ENCODE results near the gene CAMSAP3.

The CAMSAP3 gene

GRCh38 chr19:7590256-7590655, 5.4 kb upstream of the CAMSAP3 start:
- Histone ChIP-seq H3K9ac (no peak overlapping the region), H3K36me3 (ENCODE audit: insufficient read depth) (no peaks in the 10 kb centered on the region), H3K4me3 (IDR thresholded peaks at IDR 0.05; ENCODE audit: insufficient read depth, low read depth, low read length) (no peak overlapping the region), H2AFZ (ENCODE audit: low read depth) (no peak overlapping the region), H3K27ac (no peak overlapping the region), H3K79me2 (ENCODE audit: insufficient read depth, low read depth) (no peaks in the 10 kb centered on the region), H3K27me3 (ENCODE audit: insufficient read depth, low read depth) (peaks cover 29% of the 10 kb centered on the region; the same call in 1 of the 2 replicates), H3K4me2 (no peak overlapping the region), H4K20me1 (ENCODE audit: insufficient read depth) (no peaks in the 10 kb centered on the region), H3K4me1 (ENCODE audit: low read depth, poor library complexity, severe bottlenecking) (no peaks in the 10 kb centered on the region)
- TF ChIP-seq CTCF (conservative IDR thresholded peaks at IDR 0.05; ENCODE audit: low read depth, low read length) = no peak

GRCh38 chr19:7596211-7596937, 711 bp downstream of the CAMSAP3 start:
- no peak overlapping the region for H2AFZ ChIP-seq (ENCODE audit: low read depth)
- H3K4me1 ChIP-seq (ENCODE audit: low read depth, poor library complexity, severe bottlenecking) = no peaks in the 10 kb centered on the region
- H3K4me3 ChIP-seq (IDR thresholded peaks at IDR 0.05; ENCODE audit: insufficient read depth, low read depth, low read length) = no peak overlapping the region
- H3K36me3 ChIP-seq (ENCODE audit: insufficient read depth) = no peaks in the 10 kb centered on the region
- H3K27ac ChIP-seq = no peak overlapping the region
- H4K20me1 ChIP-seq (ENCODE audit: insufficient read depth) = no peaks in the 10 kb centered on the region
- H3K79me2 ChIP-seq (ENCODE audit: insufficient read depth, low read depth) = no peaks in the 10 kb centered on the region
- no peak for TF ChIP-seq CTCF (conservative IDR thresholded peaks at IDR 0.05; ENCODE audit: low read depth, low read length)
- no peak overlapping the region for H3K9ac ChIP-seq
- H3K27me3 ChIP-seq (ENCODE audit: insufficient read depth, low read depth) = peaks cover 18% of the 10 kb centered on the region; the same call in 1 of the 2 replicates
- peak overlapping the region; percentile 25; the same call in 1 of the 2 replicates for H3K4me2 ChIP-seq

DNA sequence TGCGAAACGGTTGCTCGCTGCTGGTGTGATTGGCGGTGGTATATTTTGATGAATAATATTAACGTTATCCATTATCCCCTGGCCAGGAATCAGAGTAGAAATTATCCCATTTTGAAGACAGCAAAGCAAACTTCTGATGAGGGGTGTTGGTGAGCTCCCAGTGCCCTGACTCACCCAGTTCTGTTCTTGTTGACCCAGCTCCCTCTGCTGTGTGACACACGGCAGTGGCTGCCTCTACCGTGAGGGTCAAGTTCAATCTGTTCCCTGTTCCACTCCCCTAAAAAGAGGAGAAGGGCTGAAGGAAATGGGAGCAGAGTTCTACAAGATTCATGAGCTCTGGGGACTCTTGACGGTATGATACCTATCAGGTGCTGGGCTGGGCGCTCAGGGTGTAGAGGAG, 2.0 kb downstream of the CAMSAP3 start:
- H3K27me3 ChIP-seq (ENCODE audit: insufficient read depth, low read depth) = peaks cover 16% of the 10 kb centered on the region; the same call in 1 of the 2 replicates
- no peaks in the 10 kb centered on the region for H3K36me3 ChIP-seq (ENCODE audit: insufficient read depth)
- H3K79me2 ChIP-seq (ENCODE audit: insufficient read depth, low read depth) = no peaks in the 10 kb centered on the region
- no peaks in the 10 kb centered on the region for H3K4me1 ChIP-seq (ENCODE audit: low read depth, poor library complexity, severe bottlenecking)
- no peak for TF ChIP-seq CTCF (conservative IDR thresholded peaks at IDR 0.05; ENCODE audit: low read depth, low read length)
- H4K20me1 ChIP-seq (ENCODE audit: insufficient read depth) = no peaks in the 10 kb centered on the region
- H3K9ac ChIP-seq = no peak overlapping the region
- no peak overlapping the region for H3K4me2 ChIP-seq
- no peak overlapping the region for H3K27ac ChIP-seq
- H2AFZ ChIP-seq (ENCODE audit: low read depth) = no peak overlapping the region
- H3K4me3 ChIP-seq (IDR thresholded peaks at IDR 0.05; ENCODE audit: insufficient read depth, low read depth, low read length) = no peak overlapping the region

DNA sequence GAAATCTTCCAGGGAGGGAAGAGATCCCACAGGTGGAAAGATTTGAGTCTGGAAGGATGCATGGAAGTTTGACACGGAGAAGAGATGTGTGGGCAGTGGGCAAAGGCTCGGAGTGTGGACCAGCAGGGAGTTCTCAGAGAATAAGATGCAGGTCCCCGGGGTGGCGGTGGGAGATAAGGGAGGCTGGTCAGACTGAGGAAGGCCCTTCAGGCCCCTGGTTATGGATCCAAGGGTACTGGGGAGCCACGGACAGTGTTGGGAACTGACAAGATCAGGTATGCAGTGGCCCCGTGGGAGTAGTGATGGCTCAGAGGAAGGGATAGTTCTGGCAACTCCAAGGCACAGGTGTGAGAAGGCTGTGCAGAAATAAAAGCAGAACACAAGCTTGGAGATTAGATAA, 2.5 kb downstream of the CAMSAP3 start:
- Histone ChIP-seq H3K4me1 (ENCODE audit: low read depth, poor library complexity, severe bottlenecking) (no peaks in the 10 kb centered on the region), H3K4me2 (no peak overlapping the region), H3K36me3 (ENCODE audit: insufficient read depth) (no peaks in the 10 kb centered on the region), H3K4me3 (IDR thresholded peaks at IDR 0.05; ENCODE audit: insufficient read depth, low read depth, low read length) (no peak overlapping the region), H3K27me3 (ENCODE audit: insufficient read depth, low read depth) (peaks cover 16% of the 10 kb centered on the region; the same call in 1 of the 2 replicates), H3K79me2 (ENCODE audit: insufficient read depth, low read depth) (no peaks in the 10 kb centered on the region), H3K9ac (no peak overlapping the region), H2AFZ (ENCODE audit: low read depth) (no peak overlapping the region), H4K20me1 (ENCODE audit: insufficient read depth) (no peaks in the 10 kb centered on the region), H3K27ac (no peak overlapping the region)
- TF ChIP-seq CTCF (conservative IDR thresholded peaks at IDR 0.05; ENCODE audit: low read depth, low read length) = no peak
